ENCODE results near the gene CDX2. TPM values are rescaled to one million over a fixed set of nuclear protein-coding genes. Genes with fewer than 3 reads are reported as not detected.
"Not testable (repeated sequence)": the region's sequence is repeated elsewhere in the genome, so short reads cannot be mapped to it uniquely, and the experiment has no call there.

Gene CDX2
- total RNA-seq, 1 donor from 2014 or later: 0.33 TPM

DNA sequence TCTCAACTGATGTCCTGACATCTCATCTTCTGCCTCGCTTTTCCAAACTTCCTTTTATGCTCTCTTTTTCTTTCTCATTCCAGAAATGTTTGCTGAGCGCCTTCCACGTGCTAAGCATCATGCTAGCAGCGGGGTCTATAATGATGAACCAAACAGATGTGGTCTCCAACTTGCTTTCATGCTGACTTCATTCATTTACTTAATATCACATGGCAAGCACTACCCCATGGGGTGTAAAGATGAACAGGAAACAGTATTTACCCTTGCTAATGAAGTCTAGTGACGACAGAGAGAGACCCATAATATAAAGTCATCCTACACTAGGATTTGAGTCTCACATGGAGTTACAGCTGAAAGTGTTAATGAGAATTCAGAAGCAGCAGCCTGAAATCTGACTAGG is 40.9 kb upstream of the CDX2 start:
- Mint-ChIP-seq H3K27ac (ENCODE audit: unreplicated experiment) (no peak overlapping the region), H3K27me3 (ENCODE audit: unreplicated experiment) (peaks cover 2% of the 10 kb centered on the region), H3K4me1 (ENCODE audit: unreplicated experiment) (peaks cover 2% of the 10 kb centered on the region), H3K4me3 (ENCODE audit: unreplicated experiment) (no peak overlapping the region), H3K36me3 (ENCODE audit: low read depth, unreplicated experiment) (no peaks in the 10 kb centered on the region), H3K9me3 (ENCODE audit: unreplicated experiment) (no peaks in the 10 kb centered on the region)
- TF ChIP-seq, protein P1, sequence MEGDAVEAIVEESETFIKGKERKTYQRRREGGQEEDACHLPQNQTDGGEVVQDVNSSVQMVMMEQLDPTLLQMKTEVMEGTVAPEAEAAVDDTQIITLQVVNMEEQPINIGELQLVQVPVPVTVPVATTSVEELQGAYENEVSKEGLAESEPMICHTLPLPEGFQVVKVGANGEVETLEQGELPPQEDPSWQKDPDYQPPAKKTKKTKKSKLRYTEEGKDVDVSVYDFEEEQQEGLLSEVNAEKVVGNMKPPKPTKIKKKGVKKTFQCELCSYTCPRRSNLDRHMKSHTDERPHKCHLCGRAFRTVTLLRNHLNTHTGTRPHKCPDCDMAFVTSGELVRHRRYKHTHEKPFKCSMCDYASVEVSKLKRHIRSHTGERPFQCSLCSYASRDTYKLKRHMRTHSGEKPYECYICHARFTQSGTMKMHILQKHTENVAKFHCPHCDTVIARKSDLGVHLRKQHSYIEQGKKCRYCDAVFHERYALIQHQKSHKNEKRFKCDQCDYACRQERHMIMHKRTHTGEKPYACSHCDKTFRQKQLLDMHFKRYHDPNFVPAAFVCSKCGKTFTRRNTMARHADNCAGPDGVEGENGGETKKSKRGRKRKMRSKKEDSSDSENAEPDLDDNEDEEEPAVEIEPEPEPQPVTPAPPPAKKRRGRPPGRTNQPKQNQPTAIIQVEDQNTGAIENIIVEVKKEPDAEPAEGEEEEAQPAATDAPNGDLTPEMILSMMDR (IDR thresholded peaks at IDR 0.05; ENCODE audit: unreplicated experiment): no peak
- no peak for DNase-seq (ENCODE audit: low spot score)

DNA sequence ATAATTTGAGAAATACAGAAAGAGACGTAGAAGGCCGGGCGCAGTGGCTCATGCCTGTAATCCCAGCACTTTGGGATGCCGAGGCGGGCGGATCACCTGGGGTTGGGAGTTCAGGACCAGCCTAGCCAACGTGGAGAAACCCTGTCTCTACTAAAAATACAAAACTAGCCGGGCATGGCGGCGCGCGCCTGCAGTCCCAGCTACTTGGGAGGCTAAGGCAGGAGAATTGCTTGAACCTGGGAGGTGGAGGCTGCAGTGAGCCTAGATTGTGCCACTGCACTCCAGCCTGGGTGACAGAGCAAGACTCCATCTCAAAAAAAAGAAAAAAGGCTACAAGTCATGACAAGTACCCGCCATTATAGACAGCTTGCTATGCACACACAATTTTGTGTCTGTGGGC is 35.9 kb upstream of the CDX2 start:
- not testable (repeated sequence) for H3K4me3 Mint-ChIP-seq (ENCODE audit: unreplicated experiment); H3K36me3 Mint-ChIP-seq (ENCODE audit: low read depth, unreplicated experiment); DNase-seq (ENCODE audit: low spot score); H3K4me1 Mint-ChIP-seq (ENCODE audit: unreplicated experiment); H3K27me3 Mint-ChIP-seq (ENCODE audit: unreplicated experiment); H3K9me3 Mint-ChIP-seq (ENCODE audit: unreplicated experiment); H3K27ac Mint-ChIP-seq (ENCODE audit: unreplicated experiment)

DNA sequence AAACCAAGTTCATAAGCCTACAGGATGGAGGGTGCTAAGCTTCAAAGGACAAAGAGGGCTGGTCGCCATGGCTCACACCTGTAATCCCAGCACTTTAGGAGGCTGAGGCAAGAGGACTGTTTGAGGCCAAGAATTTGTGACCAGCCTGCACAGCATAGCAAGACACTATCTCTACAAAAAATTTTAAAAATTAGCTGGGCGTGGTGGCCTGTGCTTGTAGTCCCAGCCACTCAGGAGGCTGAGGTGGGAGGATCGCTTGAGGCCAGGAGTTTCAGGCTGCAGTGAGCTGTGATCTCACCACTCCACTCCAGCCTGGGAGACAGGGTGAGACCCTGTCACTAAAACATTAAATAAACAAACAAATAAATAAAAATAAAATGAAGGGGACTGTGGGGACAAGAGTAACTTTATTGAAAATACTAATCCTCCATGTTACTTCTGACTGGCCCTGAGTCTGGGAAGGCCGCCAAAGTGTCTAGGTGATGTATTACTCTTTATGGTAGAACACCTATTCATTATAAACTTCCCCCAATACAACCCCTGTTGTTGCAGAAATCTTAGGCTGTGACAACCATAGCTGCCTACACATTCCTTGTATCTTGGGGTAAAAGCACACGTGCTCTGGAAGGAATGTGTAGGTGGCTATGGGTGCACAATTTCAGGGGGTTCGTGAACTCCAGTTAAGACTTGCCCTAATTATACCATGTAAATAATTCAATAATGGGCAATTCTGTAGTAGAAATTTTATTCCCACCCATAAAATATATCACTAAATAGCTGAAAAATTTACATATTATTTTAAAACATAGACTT is 34.0 kb upstream of the CDX2 start:
- TF ChIP-seq, protein P1 (IDR thresholded peaks at IDR 0.05; ENCODE audit: unreplicated experiment): no peak
- Mint-ChIP-seq H3K9me3 (ENCODE audit: unreplicated experiment) (no peaks in the 10 kb centered on the region), H3K4me3 (ENCODE audit: unreplicated experiment) (no peak overlapping the region), H3K27me3 (ENCODE audit: unreplicated experiment) (peaks cover 1% of the 10 kb centered on the region), H3K36me3 (ENCODE audit: low read depth, unreplicated experiment) (no peaks in the 10 kb centered on the region), H3K4me1 (ENCODE audit: unreplicated experiment) (peaks cover 5% of the 10 kb centered on the region), H3K27ac (ENCODE audit: unreplicated experiment) (no peak overlapping the region)
- DNase-seq (ENCODE audit: low spot score): no peak

DNA sequence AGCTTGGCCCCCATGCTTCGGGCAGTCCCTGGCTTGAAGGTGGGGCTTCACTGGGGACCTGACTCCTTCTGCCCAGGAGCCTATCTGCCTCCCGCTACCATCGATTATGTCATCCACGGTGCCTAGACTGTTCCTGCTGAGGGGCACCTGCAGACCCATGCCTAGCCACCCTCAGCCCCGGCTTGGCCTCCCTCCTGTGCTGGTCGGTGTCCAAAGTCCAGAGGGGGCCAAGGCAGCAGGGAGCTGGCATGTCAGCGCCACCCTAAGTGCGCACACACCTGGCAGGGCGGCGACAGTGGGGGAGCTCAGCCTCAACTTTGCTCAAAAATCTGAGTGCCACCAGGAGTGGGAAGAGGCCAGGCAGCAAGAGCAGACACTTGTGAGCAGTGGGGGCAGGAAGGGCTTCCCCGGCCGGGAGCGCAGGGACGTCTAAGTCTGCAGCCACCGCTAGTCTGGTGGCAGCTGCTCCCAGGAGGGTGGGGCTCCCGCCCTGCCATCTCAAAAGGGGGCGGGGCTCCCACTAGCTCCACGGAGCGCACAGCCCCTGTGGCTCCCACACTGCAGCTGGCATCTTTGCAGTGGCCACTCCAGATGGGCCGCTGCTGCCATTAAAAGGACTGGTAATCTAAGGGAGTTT is 32.8 kb upstream of the CDX2 start:
- Mint-ChIP-seq H3K36me3 (ENCODE audit: low read depth, unreplicated experiment) (no peaks in the 10 kb centered on the region), H3K9me3 (ENCODE audit: unreplicated experiment) (no peaks in the 10 kb centered on the region), H3K4me1 (ENCODE audit: unreplicated experiment) (peaks cover 5% of the 10 kb centered on the region), H3K27me3 (ENCODE audit: unreplicated experiment) (peaks cover 1% of the 10 kb centered on the region), H3K27ac (ENCODE audit: unreplicated experiment) (no peak overlapping the region), H3K4me3 (ENCODE audit: unreplicated experiment) (no peak overlapping the region)
- TF ChIP-seq, protein P1 (IDR thresholded peaks at IDR 0.05; ENCODE audit: unreplicated experiment): no peak
- DNase-seq (ENCODE audit: low spot score): no peak

DNA sequence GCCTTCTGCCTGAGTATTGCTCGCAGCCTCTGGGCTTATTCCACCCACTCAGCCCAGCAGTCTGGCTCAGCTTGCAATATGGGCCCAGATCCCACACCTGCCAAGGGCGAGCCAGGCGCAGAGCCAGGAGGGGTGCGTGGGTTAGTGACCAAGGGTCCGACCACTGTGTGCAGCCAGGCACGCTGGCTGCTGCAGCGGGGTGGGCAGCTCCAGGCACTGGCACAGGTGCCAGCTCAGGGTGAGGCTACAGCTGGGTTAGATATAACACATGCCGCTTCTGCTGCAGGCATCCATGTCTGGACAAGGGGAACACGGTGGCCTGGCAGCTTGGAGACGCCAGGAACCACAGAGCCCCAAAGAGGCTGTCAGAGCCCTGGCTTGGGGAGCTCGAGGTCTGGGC is 31.9 kb upstream of the CDX2 start:
- H3K36me3 Mint-ChIP-seq (ENCODE audit: low read depth, unreplicated experiment): no peaks in the 10 kb centered on the region
- DNase-seq (ENCODE audit: low spot score): no peak
- no peak overlapping the region for H3K4me3 Mint-ChIP-seq (ENCODE audit: unreplicated experiment)
- no peak overlapping the region for H3K27ac Mint-ChIP-seq (ENCODE audit: unreplicated experiment)
- H3K9me3 Mint-ChIP-seq (ENCODE audit: unreplicated experiment): no peaks in the 10 kb centered on the region
- TF ChIP-seq, protein P1 (IDR thresholded peaks at IDR 0.05; ENCODE audit: unreplicated experiment): no peak
- H3K4me1 Mint-ChIP-seq (ENCODE audit: unreplicated experiment): peaks cover 5% of the 10 kb centered on the region
- H3K27me3 Mint-ChIP-seq (ENCODE audit: unreplicated experiment): peaks cover 1% of the 10 kb centered on the region

Data from endothelial cell (in vitro differentiated cells).